HEK293 (cell line): ENCODE results near the gene RDH5.

Experiments used
- ZNF174 ChIP-seq: fragments of 450-650 bp; formaldehyde crosslinking; IDR thresholded peaks from 2 replicates; pipeline ENCODE4 v1.5.0; 2017; ENCODE audit warnings: missing biosample characterization, mild to moderate bottlenecking, missing genetic modification characterization
- ZNF416 ChIP-seq: fragments of 450-650 bp; formaldehyde crosslinking; IDR thresholded peaks from 2 replicates; pipeline ENCODE4 v1.5.1; 2016; ENCODE audit warnings: missing biosample characterization, missing genetic modification characterization

DNA sequence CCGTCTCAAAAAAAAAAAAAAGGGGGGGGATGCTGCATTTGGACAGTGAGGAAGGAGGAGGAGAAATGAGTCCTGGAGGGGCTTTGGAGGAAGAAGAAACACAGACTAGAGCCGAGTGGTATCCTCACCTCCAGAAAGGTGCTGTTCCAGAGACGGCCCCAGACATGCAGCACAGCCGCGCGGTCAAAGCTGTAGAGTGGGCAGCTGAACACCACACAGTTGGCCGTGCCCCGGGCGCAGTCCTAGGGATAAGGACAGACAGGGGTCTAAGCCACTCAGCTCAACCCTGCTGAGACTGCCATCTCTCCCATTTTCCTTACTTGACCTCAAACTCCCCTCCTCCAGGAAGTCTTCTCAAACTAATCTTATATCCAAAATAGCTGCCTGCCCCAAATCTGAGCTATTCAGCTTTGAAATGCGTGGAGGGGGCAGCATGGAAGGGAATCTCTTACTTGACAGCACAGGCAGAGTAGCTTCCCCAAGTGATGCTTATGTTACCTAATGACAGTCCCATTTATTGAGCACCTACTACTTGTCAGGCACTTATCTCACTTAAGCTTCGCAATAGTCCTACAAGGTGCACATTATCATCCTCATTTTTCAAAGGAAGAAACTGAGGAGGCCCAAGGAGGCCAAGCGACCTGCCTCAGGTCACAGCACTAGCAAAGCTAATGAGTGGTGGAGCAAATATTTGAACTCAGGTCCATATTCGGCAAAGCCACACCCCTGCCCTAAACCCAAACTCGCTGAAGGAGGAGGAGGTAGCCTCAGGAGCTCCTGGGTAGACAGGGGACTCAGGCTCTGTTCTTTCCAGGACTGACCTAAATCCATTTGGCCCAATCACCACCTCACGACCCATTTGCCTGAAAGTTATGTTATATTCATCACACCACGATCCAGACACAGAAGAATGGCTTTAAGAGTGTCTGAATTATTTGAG is 31.2 kb upstream of the RDH5 start:
- TF ChIP-seq ZNF174 (tag by site-specific recombination) (no peak), ZNF416 (tag by site-specific recombination) (no peak)
